ENCODE measurements around the gene CALCA.

CALCA gene

GRCh38 chr11:14942745-14943144 lies 29.4 kb downstream of the CALCA start:
- DNase-seq = no peak

DNA sequence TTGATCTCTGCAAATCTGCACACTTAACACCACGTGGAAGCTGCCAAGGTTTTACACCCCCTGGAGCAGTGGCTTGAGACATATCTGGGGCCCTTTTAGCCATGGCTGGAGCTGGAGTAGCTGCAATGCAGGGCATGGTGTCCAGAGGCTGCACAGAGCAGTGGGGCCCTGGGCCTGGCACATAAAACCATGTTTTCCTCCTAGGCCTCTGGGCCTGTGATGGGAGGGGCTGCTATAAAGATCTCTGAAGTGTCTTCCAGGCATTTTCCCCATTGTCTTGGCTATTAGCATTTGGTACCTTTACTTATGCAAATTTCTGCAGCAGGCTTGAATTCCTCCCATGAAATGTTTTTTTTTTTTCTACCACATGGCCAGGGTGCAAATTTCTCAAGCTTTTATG lies 33.2 kb downstream of the CALCA start:
- no peak for DNase-seq

- DNase-seq = no peak
Observed at GRCh38 chr11:14934641-14935351, 37.4 kb downstream of the CALCA start.

- no peak for DNase-seq
Observed at GRCh38 chr11:14932447-14932846, 39.7 kb downstream of the CALCA start.

DNA sequence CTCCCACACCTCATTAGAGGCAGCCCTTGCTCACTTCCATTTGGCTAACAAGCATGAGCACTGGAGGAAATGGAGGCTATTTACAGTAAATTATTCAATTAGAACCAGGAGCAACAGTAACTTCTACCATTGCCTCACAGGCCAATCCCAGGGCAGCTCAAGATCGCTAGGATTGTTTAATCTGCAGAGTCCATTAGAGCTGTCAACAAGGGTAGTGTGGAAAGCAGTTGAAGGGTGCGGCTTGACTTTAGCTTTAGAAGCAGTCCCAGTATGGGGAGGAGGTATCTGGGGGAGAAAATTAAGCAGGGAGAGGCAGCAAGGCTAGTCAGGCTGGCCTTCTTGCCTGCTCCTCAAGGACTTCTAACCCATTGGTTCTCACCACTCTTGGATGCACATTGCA lies 41.8 kb downstream of the CALCA start:
- DNase-seq = no peak

GRCh38 chr11:14927146-14927545 lies 45.0 kb downstream of the CALCA start:
- peak; percentile 54 for DNase-seq

DNA sequence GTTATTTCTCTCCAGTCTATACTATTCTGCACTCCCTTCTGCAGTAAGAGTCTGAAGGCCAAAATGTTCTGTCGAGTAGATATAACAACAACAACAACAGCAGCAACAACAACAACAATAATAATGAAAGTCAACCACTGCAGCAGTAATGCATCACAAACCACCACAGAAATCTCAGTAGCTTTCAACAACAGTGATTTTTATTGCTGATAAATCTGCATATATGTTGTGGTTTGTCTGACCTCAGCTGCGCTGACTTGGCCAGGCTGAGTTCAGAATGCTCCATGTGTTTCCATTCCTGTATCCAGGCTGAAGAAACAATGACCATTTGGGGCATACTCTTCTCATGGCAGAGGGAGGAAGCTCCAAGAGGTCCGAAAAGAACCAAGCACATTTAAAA lies 47.8 kb downstream of the CALCA start:
- no peak for DNase-seq

Measured in fibroblast of skin of back (primary cell).